NCI-H1105 treated with DMSO at 0.1 percent for 48 hours (cell line): ENCODE measurements around the gene SLC27A5.
"Not testable (repeated sequence)": the region's sequence is repeated elsewhere in the genome, so short reads cannot be mapped to it uniquely, and the experiment has no call there.

Source experiments
- DNase-seq: peaks from one replicate; lab custom pipeline; 2025; lab: John Stamatoyannopoulos, UW

Gene SLC27A5

DNA sequence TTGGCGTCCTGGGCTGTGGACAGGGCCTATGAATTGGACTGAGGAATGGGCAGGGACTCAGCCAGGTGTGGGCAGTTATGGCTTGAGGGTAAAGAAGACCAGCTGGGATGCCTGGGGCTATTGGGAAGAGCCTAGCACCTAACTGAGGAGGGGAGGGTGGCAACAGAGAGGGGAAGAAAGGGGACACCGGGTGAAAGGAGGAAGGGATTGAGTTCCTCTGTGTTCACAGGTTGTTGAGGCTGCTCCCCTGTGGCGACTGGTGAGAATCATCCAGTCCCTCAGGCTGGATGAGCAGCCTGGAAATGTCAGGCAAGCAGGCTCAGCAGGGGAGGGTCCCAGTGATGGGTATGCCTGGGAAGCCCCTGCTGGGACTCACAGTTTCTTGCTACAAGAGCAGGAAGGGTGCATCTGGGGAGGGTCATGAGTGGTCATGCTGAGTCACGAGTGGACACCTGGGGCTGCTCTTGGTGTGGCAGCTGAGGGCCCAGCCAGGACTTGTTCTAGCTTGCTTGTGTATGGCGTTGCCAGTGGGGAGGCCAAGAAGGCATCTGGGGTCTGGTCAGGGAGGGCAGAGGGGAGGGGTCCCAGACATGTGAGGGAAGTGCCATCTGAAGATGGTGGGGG, 43.5 kb downstream of the SLC27A5 start:
- no peak for DNase-seq

DNA sequence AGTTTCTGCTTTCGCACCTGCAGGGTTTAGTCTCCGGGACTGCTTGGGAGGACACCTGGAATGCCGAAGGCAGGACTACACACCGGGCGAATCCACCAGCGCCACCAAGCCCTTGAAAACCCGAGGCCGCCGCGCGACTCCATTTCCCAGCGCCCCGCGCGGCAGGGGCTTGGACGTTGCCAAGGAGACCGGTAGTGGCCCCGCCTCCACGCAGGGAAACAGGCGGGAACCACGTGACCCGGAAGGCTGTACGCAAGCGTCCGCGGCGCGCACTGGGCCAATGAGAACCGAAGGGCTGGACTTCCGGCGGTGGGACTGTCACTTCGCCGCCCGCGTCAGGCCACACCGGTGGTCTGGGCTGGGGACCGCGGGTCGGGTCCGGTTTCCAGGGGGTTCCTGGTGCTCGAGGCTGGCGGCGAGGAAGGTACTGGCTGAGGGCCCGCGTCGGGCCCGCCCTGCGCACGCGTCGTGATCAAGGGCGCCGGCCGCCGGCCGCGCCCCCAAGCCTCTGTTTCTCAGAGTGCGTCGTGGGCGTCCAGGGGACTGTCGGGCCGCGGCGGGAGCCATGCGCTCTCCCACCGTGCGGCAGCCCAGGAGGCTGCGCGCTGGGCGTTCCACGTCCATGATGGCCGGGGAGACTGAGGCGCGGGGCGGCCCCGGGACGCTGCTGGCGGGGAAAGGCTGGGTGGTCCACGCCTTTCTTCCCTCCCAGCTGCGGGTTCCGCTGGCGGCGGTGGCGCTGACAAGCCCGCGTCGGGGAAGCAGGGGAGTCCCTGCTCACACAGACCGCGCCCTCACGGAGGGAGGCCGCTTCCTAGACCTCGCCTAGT, 44.8 kb downstream of the SLC27A5 start, which contains the start of gene ZNF324:
ZNF324 (plus strand) TSS at position 321 of the 830 bp plus-strand sequence. CDS start 2,106 bp downstream, outside the sequence.
- peak; percentile 93 for DNase-seq

DNA sequence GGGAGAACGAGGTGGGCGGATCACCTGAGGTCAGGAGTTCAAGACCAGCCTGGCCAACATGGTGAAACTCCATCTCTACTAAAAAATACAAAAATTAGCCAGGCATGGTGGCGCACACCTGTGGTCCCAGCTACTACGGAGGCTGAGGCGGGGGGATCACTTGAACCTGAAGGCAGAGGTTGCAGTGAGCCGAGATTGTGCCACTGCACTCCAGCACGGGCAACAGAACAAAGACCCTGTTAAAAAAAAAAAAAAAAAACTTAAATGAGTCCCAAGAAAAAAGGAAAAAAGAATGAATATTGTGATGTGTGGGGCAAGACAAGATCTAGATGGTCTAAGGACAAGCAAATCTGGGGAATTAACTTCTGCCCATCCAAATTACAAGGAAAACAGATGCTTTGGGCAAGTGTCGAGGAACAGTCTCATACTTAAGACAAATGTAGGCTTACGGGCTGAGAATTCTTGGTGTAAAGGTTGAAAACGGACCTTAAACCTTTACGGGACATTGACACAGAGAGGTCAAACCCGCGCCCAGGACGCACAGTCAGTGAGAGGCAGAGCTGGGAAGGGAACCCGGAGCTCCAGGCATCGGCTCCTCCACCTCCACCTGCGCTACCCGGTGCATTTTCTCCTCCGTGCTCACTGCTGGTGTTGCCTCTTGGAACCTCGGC, 45.6 kb downstream of the SLC27A5 start:
- no peak for DNase-seq

DNA sequence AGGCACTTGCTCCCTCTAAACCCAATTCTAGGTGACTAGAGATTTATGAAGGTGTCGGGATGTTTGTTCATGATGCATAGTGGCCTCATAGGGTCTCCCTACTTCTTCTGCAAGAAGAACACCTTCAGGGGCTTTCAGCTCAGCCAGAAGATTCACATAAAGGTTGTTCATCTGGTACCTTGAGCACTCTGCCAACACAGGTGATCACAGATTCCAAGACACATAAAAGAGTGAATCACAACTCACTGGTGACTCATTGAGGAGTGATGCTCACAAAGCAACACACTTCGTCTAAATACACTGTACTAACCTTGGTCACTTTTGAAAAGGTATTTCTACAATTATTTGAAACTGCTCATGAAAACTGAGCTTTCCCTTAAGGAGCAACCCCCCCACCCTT, 51.8 kb downstream of the SLC27A5 start:
- DNase-seq, result no peak

DNA sequence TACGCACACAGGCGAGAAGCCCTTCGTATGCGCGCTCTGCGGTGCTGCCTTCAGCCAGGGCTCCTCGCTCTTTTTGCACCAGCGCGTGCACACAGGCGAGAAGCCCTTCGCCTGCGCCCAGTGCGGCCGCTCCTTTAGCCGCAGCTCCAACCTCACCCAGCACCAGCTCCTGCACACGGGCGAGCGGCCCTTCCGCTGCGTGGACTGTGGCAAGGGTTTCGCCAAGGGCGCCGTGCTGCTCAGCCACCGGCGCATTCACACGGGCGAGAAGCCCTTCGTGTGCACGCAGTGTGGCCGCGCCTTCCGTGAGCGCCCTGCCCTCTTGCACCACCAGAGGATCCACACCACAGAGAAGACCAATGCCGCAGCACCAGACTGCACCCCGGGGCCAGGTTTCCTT, 55.7 kb downstream of the SLC27A5 start:
- no peak for DNase-seq

DNA sequence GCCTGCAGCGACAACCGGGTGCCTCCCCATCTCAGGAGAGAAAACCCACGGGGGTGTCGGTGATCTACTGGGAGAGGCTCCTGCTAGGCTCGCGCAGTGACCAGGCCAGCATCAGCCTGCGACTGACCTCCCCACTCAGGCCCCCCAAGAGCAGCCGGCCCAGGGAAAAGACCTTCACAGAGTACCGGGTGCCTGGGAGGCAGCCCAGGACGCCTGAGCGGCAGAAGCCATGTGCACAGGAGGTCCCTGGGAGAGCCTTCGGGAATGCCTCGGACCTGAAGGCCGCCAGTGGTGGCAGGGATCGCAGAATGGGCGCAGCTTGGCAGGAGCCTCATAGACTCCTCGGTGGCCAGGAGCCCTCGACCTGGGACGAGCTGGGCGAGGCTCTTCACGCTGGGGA, 56.5 kb downstream of the SLC27A5 start:
- DNase-seq, result no peak

DNA sequence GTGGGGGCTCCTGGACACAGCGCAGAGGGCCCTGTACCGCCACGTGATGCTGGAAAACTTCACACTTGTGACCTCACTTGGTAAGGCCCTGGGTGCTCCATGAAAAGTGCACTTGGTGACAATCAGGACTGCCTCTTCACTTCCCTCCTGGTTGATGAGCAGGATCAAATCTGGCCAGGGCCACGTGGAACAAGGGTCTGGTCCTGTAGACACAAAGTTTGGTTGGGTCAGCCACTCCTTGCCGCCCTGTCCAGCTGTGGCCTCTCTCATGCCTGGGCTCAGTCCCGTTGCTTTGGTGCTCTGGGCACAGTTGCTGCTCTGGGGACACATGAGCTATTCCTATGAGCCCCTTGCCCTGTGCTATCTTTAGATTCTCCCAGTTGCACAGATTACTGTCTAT, 58.0 kb downstream of the SLC27A5 start:
- no peak for DNase-seq

DNA sequence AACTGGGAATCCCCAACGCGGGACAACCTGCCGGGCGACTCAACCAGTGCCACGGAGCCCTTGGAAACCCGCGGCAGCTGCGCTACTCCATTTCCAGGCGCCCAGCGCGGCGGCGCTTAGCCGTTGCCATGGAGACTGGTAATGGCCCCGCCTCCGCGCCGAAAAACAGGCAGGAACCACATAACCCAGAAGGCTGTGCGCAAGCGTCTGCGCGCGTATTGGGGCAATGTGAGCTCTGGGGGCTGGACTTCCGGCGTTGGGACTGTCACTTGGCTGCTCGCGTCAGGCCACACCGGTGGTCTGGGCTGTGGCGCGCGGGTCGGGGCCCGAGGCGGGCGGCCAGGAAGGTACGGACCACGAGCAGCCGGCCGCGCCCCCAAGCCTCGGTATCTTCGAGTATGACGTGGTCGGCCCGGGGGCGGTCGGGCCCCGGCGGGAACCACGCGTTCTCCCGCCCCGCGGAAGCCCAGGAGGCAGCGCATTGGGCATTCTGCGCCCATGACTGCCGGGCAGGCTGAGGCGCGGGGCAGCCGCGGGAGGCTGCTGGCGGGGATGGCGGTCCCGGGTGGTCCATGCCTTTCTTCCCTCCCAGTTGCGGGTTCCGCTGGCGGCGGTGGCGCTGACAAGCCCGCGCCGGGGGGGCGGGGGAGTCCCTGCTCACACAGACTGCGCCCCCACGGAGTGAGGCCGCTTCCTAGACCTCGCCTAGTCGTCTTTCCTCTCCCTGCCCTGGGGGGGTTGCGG, 60.3 kb downstream of the SLC27A5 start, which contains the start of gene ZNF324B:
ZNF324B (plus strand) TSS at position 265 of the 744 bp plus-strand sequence. CDS start 2,080 bp downstream, outside the sequence.
- DNase-seq, result peak; percentile 91

DNA sequence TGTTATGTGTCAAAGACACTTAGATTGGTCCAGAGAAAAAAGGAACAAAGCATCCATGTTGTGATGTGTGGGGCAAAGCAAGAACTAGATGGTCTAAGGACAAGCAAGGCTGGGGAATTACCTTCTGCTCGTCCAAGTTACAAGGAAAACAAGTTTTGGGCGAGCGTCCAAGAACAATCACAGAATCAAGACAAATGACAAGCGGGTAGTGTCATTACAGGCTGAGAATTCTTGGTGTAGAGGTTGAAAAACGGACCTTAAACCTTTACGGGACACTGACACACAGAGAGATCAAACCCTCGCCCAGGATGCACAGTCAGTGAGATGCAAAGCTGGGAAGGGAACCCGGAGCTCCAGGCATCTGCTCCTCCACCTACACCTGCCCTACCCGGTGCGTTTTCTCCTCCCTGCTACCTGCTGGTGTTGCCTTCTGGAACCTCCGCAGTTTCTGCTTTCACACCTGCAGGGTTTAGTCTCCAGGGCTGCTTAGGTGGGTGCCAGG, 60.9 kb downstream of the SLC27A5 start:
- DNase-seq, result peak; percentile 52

DNA sequence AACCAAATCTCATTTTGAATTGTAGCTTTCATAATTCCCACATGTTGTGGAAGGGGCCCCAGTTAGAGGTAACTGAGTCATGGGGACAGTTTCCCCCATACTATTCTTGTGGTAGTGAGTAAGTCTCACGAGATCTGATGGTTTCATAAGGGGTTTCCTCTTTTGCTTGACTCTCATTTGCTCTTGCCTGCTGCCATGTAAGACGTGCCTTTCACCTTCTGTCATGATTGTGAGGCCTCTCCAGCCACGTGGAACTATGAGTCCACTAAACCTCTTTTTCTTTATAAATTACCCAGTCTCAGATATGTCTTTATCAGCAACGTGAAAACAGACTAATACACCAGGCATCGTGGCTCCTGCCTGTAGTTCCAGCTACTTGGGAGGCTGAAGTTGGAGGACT, 61.8 kb downstream of the SLC27A5 start:
- DNase-seq, result not testable (repeated sequence)

DNA sequence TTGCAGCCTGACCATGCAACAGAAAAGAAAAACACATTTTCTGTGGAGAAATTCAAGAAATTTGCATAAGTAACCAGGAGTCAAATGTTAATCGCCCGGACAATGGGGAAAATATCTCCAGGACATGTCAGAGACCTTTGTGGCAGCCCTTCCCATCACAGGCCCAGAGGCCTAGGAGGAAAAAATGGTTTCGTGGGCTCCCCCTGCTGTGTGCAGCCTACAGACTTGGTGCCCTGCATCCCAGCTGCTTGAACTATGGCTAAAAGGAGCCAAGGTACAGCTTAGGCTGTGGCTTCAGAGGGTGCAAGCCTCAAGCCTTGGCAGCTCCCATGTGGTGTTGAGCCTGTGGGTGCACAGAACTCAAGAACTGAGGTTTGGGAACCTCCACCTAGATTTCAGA, 62.9 kb downstream of the SLC27A5 start:
- DNase-seq, result not testable (repeated sequence)
